Measurements from ENCODE around the gene HOXA1. TPM values are rescaled to one million over a fixed set of nuclear protein-coding genes. Genes with fewer than 3 reads are reported as not detected.

The HOXA1 gene
- total RNA-seq, 1 donor from 2014 or later: not detected

- ATAC-seq: no peak
- intact Hi-C loops (cut with DNase I): no loop called here
- no peak for DNase-seq (ENCODE audit: missing footprints)
Measured at GRCh38 chr7:27122077-27122910, 26.5 kb upstream of the HOXA1 start.

DNA sequence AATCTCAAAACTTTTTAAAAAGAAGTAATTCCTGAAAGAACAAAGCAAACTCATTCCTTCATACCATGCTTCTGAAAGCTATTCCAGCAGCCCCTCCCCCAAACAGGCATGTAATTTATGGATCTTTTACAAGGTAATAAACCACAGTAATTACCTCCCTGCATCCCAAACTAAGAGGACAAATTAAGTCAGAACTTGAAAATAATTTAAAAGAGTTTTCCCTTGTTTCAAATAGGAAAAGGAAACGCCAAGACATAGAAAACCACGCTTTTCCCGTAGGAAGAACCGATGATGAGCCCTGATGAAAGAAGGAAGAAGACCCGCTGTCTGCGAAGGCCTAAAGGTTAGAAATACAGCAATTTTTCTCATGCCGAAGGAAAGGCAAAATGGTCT is 25.9 kb upstream of the HOXA1 start:
- intact Hi-C loops (cut with DNase I): no loop called here
- ATAC-seq (no peak), DNase-seq (ENCODE audit: missing footprints) (no peak)

DNA sequence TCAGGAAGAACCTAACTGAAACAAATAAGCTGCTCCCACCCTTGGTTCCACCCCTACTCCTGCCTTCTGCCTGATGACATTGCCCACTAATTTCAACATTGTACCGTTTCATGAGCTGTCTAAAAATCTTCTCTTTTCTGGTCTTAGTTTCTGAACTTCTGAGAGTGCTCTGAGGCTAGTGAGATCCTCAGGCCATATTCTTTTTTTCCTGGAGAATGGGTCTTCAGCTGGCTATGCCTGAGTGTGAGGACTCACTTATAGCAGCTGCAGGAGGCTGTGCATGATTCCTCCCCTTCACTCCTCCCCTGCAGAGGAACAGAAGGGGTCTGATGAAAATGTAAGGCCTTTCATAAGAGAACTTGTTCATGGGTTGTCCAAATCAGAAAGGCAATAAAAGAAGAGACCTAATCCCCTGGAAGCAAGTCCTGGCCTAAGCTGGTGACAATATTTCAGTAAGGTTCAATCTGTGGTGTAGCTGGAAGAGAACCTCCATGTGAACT is 23.7 kb upstream of the HOXA1 start:
- ATAC-seq (no peak), DNase-seq (ENCODE audit: missing footprints) (no peak)
- intact Hi-C loops (cut with DNase I): no loop called here

DNA sequence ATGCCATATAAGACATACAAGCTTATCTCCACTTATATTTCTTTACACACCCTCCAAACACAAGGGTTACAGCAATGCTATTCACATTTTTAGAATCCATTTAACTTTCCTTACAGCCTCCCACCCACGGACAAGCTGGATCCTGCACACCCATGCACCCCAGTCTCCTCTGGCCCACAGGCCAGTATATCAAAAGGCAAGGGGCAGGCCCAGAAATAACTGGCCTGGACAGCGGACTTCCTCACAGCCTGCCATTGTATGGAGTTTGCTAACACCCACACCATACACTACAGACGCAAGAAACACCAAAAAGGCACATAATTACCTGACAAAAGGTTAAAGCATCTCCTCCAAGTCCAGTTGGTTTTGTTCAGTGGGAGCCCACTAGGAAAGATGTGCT is 22.8 kb upstream of the HOXA1 start:
- DNase-seq (ENCODE audit: missing footprints): no peak
- intact Hi-C loops (cut with DNase I): no loop called here
- ATAC-seq: no peak

- DNase-seq (ENCODE audit: missing footprints) (no peak), ATAC-seq (no peak)
- intact Hi-C loops (cut with DNase I): no loop called here
Measured at GRCh38 chr7:27117887-27118491, 22.2 kb upstream of the HOXA1 start.

DNA sequence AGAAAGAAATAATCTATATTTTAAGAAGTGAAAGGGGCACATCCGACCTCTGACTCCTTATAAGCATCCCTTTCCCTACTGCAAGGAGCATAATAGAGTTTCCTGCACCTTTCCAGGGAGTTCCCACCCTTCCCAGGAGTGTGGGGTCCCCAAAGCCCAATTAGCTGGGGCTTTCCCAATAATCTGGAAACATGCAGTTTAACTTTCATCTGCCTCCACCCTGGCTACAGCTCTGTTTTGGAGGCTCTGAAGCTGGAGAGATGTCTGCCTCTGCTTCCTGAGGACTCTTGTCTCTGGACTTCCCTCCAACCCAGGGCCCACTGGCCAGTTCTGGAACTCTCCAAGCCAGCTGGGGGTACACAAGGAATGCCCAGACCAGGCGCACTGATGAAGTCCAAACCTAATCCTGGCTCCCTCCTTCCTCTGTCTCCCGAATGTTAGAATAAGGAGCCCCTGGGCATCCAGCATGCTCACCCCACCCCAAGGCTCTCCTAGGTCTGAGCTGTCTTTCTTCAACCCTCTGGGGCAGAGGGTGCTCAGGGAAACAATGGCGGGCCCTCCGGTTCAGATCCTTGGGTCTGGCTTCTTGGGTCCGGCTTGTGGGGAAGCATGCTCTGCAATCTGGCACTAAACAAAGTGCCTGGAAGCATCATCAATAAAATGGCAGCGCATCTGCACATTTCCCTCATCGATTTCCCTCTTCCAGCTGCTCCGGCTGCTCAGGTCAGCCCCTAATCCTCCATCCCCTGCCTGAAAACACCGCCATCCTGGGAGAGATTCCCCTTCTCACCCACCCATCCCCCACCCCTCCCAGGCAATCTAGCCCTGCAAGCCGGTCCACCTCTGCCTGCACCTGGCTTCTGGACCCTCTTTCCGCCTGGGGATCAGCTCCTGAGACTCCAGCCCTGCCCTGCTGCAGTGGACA is 21.4 kb upstream of the HOXA1 start:
- DNase-seq (ENCODE audit: missing footprints): no peak
- ATAC-seq: no peak
- intact Hi-C loops (cut with DNase I): no loop called here

DNA sequence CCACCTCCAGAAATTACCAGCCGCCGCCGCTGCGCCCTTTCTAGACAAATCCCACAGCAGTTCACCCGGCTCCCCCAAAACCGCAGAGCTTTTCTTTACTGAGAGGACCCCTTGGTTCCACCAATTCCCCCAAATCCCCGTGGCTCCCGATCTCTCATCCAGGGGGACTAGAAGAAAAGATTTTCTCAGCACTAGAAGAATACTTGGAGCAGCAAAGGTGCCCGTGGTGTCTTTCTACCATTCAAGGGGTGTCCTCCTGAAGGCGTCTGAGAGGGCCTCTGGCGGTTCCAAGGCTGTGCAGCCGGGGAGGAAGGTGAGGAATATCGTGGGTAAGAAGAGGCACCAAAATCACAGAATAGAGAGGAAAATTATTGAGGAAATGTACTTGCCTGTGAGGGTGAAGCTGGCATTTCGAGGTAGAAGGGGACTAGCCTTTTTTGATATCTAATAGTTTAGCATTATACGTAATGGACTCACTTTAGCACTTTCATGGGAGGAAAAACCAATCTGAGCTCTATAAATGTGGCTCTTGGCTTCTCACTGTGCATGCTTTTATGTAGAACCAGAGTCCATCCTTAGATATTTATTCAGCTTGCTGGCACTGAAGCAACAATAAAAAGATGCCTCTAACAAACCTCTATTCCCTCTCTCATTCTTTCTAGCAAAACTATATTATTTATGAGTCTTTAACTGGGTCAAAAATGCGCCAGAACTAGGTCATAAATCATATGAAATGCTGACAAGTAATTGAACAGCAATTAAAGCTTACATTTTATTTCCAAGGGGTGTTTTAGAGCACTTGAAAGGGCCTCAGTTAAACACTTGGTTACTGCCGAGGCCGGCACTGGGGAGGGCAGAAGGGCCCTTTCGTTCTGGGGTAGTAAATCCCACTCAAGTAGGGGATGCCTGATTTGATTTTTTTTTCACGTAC is 20.5 kb upstream of the HOXA1 start:
- ATAC-seq (no peak), DNase-seq (ENCODE audit: missing footprints) (no peak)
- intact Hi-C loops (cut with DNase I): no loop called here

- no peak for DNase-seq (ENCODE audit: missing footprints)
- intact Hi-C loops (cut with DNase I): no loop called here
- no peak for ATAC-seq
Measured at GRCh38 chr7:27115221-27116026, 19.6 kb upstream of the HOXA1 start.

- ATAC-seq (no peak), DNase-seq (ENCODE audit: missing footprints) (no peak)
- intact Hi-C loops (cut with DNase I): no loop called here
Measured at GRCh38 chr7:27114881-27115220, 19.1 kb upstream of the HOXA1 start.

DNA sequence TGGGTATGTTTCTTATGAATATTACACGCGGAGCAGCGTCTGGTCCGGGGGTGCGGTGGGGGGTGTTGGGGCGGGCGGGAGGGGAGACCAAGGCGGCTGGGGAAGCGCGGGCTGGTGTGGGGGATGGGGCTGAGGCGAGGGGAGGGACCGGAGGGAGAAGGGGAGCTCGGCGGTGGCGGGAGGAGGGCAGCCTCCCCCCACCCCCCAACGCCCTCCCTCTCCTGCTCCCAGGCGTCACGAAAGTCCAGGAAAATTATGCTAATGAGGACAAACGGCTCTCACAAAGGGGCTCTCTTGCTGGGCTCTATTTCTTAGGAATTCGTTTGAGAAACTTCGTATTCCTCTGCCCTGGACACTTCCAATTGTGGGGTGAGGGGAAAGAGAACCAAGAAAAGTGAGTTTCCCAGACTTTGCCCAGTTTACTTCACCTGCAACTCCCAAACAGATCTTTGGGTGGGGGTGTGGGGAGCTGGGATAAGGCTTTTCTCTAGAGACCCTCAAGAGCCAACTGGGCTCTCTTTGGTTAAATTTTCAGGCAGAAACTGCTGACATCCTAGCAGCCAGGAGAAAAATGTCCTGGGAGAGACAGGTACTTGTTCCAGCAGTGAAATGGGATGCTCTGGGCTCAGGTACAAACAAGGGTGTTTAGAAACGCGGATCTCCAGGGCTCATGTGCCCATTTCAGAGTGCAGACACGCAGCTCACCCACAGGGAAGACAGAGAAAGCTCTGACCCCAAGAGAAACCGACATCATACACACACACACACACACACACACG is 18.4 kb upstream of the HOXA1 start:
- intact Hi-C loops (cut with DNase I): no loop called here
- no peak for ATAC-seq

GRCh38 chr7:27112955-27113949 is 17.5 kb upstream of the HOXA1 start:
- DNase-seq (ENCODE audit: missing footprints) (peak; percentile 68), ATAC-seq (no peak)
- intact Hi-C loops (cut with DNase I): no loop called here

More for the DNA sequence above, 18.4 kb upstream of the HOXA1 start:
- no peak for DNase-seq (ENCODE audit: missing footprints)

DNA sequence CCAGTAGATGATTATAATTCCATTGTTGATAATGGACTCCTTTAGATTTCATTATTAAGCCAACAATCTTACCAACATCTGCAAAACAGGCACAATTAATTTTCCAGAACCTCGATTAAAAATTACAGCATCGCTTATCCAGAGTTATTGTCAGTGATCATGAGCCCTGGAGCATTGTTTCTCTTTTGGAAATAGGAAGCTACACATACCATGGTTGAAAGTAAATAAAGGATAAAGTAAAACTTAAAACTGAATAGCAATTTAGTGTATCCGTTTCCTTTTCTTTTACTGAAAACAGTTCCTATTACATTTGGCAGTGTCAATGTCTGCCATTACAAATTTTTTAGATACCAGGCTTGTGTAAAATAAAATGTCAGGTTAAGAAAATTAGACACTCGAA is 16.6 kb upstream of the HOXA1 start:
- intact Hi-C loops (cut with DNase I): no loop called here

DNA sequence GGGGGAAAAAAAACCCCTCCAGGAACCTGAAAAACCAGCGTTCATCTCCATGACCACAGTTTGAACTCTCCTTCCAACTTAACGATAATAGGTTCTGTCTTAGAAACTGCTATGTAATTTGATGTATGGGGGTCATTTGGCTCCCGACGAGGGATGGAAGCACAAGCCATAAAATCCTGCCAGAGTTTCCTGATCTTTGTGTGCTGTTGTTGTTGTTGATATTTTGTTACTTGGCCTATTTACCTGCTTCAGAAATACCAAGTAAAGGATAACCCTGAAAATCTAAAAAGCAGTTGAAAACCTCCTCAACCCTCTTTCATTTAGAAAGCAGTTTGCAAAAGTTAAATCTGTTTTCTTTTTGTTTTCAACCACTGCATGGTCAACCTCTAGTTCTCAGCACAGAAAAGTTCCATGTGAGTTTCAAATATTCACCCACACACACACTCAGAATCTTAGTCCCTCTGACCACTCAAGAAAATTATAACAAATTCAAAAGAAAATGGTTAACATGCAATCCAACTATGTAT is 16.0 kb upstream of the HOXA1 start:
- intact Hi-C loops (cut with DNase I): no loop called here
- ATAC-seq: no peak

More for the DNA sequence above, 16.6 kb upstream of the HOXA1 start:
- ATAC-seq (no peak), DNase-seq (ENCODE audit: missing footprints) (no peak)

GRCh38 chr7:27111042-27111750 is 15.4 kb upstream of the HOXA1 start:
- DNase-seq (ENCODE audit: missing footprints) (no peak), ATAC-seq (no peak)
- intact Hi-C loops (cut with DNase I): no loop called here

More for the DNA sequence above, 16.0 kb upstream of the HOXA1 start:
- no peak for DNase-seq (ENCODE audit: missing footprints)
